GM12892 (cell line): Measurements from ENCODE around the gene RAC3. TPM values are rescaled to one million over a fixed set of nuclear protein-coding genes. Genes with fewer than 3 reads are reported as not detected.

Experiments
- DNase-seq: peaks from one replicate; pipeline ENCODE4 v3.0.0; 2011; ENCODE audit not compliant: insufficient read length
- FAIRE-seq: peaks from 2 replicates; lab custom pipeline; 2011; peaks lifted over from hg19 to GRCh38; lab: Jason Lieb, UNC
- POLR2A ChIP-seq: IDR thresholded peaks from 2 replicates; pipeline ENCODE4 v1.6.1; 2011; ENCODE audit warnings: low read depth, low read length, control low read depth
- POLR2AphosphoS5 ChIP-seq: IDR thresholded peaks from 2 replicates; pipeline ENCODE4 v1.6.1; 2011; ENCODE audit warnings: low read depth, low read length, control low read depth
- TAF1 ChIP-seq: IDR thresholded peaks from 2 replicates; pipeline ENCODE4 v1.6.1; 2011; ENCODE audit warnings: low read depth, mild to moderate bottlenecking, control low read depth, low read length, borderline replicate concordance
- polyA plus RNA-seq: library from polyadenylated mRNA; unstranded; fragments of >200 nt; gene quantifications from one replicate; pipeline ENCODE4 v1.2.1, GENCODE V29; 2012; ENCODE audit warnings: missing spikeins, inconsistent platforms; ENCODE audit not compliant: missing spikeins

Gene RAC3
- 2.2 TPM for polyA plus RNA-seq

- no peak for DNase-seq
- no peak for TF ChIP-seq POLR2AphosphoS5
- TF ChIP-seq POLR2A, result no peak
- no peak for TF ChIP-seq TAF1
- FAIRE-seq, result peak; percentile 38
These were observed at the start of gene RAC3 for GRCh38 chr17:82031303-82031884. TSS of gene RAC3 (plus strand) at chr17:82031678. CDS start at chr17:82031762, 84 bp downstream.

- FAIRE-seq (no peak), DNase-seq (no peak)
- TF ChIP-seq POLR2AphosphoS5 (no peak), POLR2A (no peak), TAF1 (no peak)
These were observed 48.4 kb upstream of the RAC3 start for GRCh38 chr17:81983011-81983638.

- TF ChIP-seq POLR2AphosphoS5 (no peak), TAF1 (no peak), POLR2A (no peak)
- no peak for DNase-seq
- no peak for FAIRE-seq
These were observed 47.7 kb upstream of the RAC3 start for GRCh38 chr17:81983639-81984373.

GRCh38 chr17:81984773-81985410 lies 46.6 kb upstream of the RAC3 start:
- FAIRE-seq, result no peak
- TF ChIP-seq TAF1 (no peak), POLR2AphosphoS5 (peak; percentile 69; the same call in 1 of the 2 replicates), POLR2A (no peak)
- DNase-seq, result no peak

GRCh38 chr17:81986606-81987005 lies 44.9 kb upstream of the RAC3 start:
- TF ChIP-seq POLR2AphosphoS5 (no peak), TAF1 (no peak), POLR2A (no peak)
- FAIRE-seq (no peak), DNase-seq (no peak)

GRCh38 chr17:81987161-81987770 lies 44.2 kb upstream of the RAC3 start:
- FAIRE-seq, result no peak
- TF ChIP-seq POLR2AphosphoS5 (no peak), TAF1 (no peak)
- no peak for DNase-seq

GRCh38 chr17:81990836-81991683 lies 40.4 kb upstream of the RAC3 start:
- FAIRE-seq, result no peak
- TF ChIP-seq POLR2AphosphoS5 (no peak), TAF1 (no peak), POLR2A (no peak)
- no peak for DNase-seq

GRCh38 chr17:81991684-81992305 lies 39.7 kb upstream of the RAC3 start:
- TF ChIP-seq POLR2AphosphoS5 (no peak), POLR2A (no peak), TAF1 (no peak)
- FAIRE-seq, result no peak
- no peak for DNase-seq

GRCh38 chr17:81992306-81993102 lies 39.0 kb upstream of the RAC3 start:
- DNase-seq, result no peak
- TF ChIP-seq POLR2A (no peak), TAF1 (no peak), POLR2AphosphoS5 (no peak)
- FAIRE-seq, result no peak
